Activated CD8-positive, alpha-beta memory T cell treated with anti-CD3 and anti-CD28 coated beads, Interleukin-2, amount 50 U/mL, for 24 hours (primary cell): ENCODE measurements around the gene SEMA3B.
A peak's percentile ranks its signal among the peaks of the same experiment; 100 is the strongest.
"Not testable (repeated sequence)": the region's sequence is repeated elsewhere in the genome, so short reads cannot be mapped to it uniquely, and the experiment has no call there.

Experiments used
- DNase-seq: peaks from one replicate; pipeline ENCODE4 v3.0.0-alpha.2; 2020; ENCODE audit errors: extremely low read depth

The SEMA3B gene

GRCh38 chr3:50237754-50238548 lies 31.0 kb upstream of the SEMA3B start:
- DNase-seq = peak; percentile 57

- DNase-seq = no peak
Measured at GRCh38 chr3:50238549-50239026, 30.4 kb upstream of the SEMA3B start.

- no peak for DNase-seq
Measured at GRCh38 chr3:50239649-50240048, 29.3 kb upstream of the SEMA3B start.

- no peak for DNase-seq
Measured at GRCh38 chr3:50241163-50241562, 27.8 kb upstream of the SEMA3B start.

GRCh38 chr3:50241713-50242380 lies 27.1 kb upstream of the SEMA3B start:
- DNase-seq = no peak

- no peak for DNase-seq
Measured at GRCh38 chr3:50242381-50242770, 26.6 kb upstream of the SEMA3B start.

- no peak for DNase-seq
Measured at GRCh38 chr3:50242851-50243542, 25.9 kb upstream of the SEMA3B start.

GRCh38 chr3:50243543-50243895 lies 25.4 kb upstream of the SEMA3B start:
- DNase-seq = no peak

- not testable (repeated sequence) for DNase-seq
Measured at GRCh38 chr3:50244813-50245212, 24.1 kb upstream of the SEMA3B start.

- no peak for DNase-seq
Measured at GRCh38 chr3:50245251-50245745, 23.6 kb upstream of the SEMA3B start.

GRCh38 chr3:50245831-50246516 lies 23.0 kb upstream of the SEMA3B start:
- DNase-seq = peak; percentile 83

- peak; percentile 81 for DNase-seq
Measured at GRCh38 chr3:50246517-50246954, 22.4 kb upstream of the SEMA3B start.

GRCh38 chr3:50248387-50248786 lies 20.6 kb upstream of the SEMA3B start:
- no peak for DNase-seq

GRCh38 chr3:50249457-50249856 lies 19.5 kb upstream of the SEMA3B start:
- DNase-seq = no peak

- DNase-seq = no peak
Measured at GRCh38 chr3:50250514-50250913, 18.4 kb upstream of the SEMA3B start.

GRCh38 chr3:50251220-50251619 lies 17.7 kb upstream of the SEMA3B start:
- DNase-seq = no peak

GRCh38 chr3:50254577-50255250 lies 14.2 kb upstream of the SEMA3B start:
- no peak for DNase-seq

GRCh38 chr3:50255251-50255615 lies 13.7 kb upstream of the SEMA3B start:
- no peak for DNase-seq

GRCh38 chr3:50256978-50257890 lies 11.7 kb upstream of the SEMA3B start:
- DNase-seq = no peak

GRCh38 chr3:50258029-50258680 lies 10.8 kb upstream of the SEMA3B start:
- DNase-seq = no peak
